GM23338 (cell line): ENCODE results near the gene CFAP97. TPM values are rescaled to one million over a fixed set of nuclear protein-coding genes. Genes with fewer than 3 reads are reported as not detected.

Experiments
- ATAC-seq: fragments of 200-7000 bp; cut with Tn5 transposase; 3 replicates; pipeline ENCODE4 v1.9.1; 2020
- DNase-seq: peaks from one replicate; pipeline ENCODE4 v3.0.0-alpha.2; 2015; ENCODE audit warnings: low spot score
- H2AFZ ChIP-seq: fragments of 200-600 bp; sonication (generic); 2 replicates; pipeline ENCODE4 v1.8.0; 2016; ENCODE audit warnings: antibody characterized with exemption, mild to moderate bottlenecking, moderate library complexity
- H3F3A ChIP-seq: fragments of 200-600 bp; sonication (generic); replicated peaks from 2 replicates; pipeline ENCODE4 v1.8.0; 2017; ENCODE audit warnings: antibody characterized with exemption, mixed run types, low read depth
- H3K27ac ChIP-seq: fragments of 200-600 bp; sonication (generic); 2 replicates; pipeline ENCODE4 v1.6.1; 2016; ENCODE audit warnings: low read depth
- H3K27me3 ChIP-seq: fragments of 200-600 bp; sonication (generic); 2 replicates; pipeline ENCODE4 v1.8.0; 2016; ENCODE audit warnings: mild to moderate bottlenecking, mixed run types, moderate library complexity; ENCODE audit not compliant: insufficient read depth
- H3K36me3 ChIP-seq: fragments of 200-600 bp; sonication (generic); 2 replicates; pipeline ENCODE4 v1.8.0; 2016; ENCODE audit warnings: mild to moderate bottlenecking; ENCODE audit not compliant: insufficient read depth
- H3K4me1 ChIP-seq: fragments of 200-600 bp; sonication (generic); 2 replicates; pipeline ENCODE4 v1.8.0; 2016; ENCODE audit warnings: mild to moderate bottlenecking, moderate library complexity; ENCODE audit not compliant: insufficient read depth
- H3K4me2 ChIP-seq: fragments of 200-600 bp; sonication (generic); 2 replicates; pipeline ENCODE4 v1.7.1; 2017; ENCODE audit warnings: mixed run types
- H3K4me3 ChIP-seq: fragments of 200-600 bp; sonication (generic); 2 replicates; pipeline ENCODE4 v1.6.1; 2016; ENCODE audit warnings: mixed run types
- H3K79me2 ChIP-seq: fragments of 200-600 bp; sonication (generic); replicated peaks from 2 replicates; pipeline ENCODE4 v1.8.0; 2017; ENCODE audit warnings: mild to moderate bottlenecking; ENCODE audit not compliant: insufficient read depth
- H3K9me2 ChIP-seq: fragments of 200-600 bp; sonication (generic); 2 replicates; pipeline ENCODE4 v1.8.0; 2017; ENCODE audit not compliant: insufficient read depth
- H4K20me1 ChIP-seq: fragments of 200-600 bp; sonication (generic); replicated peaks from 2 replicates; pipeline ENCODE4 v1.8.0; 2017; ENCODE audit warnings: mild to moderate bottlenecking; ENCODE audit not compliant: insufficient read depth
- H3K27ac Mint-ChIP-seq: 2 replicates; pipeline ENCODE4 v1.8.0; 2020; ENCODE audit warnings: inconsistent platforms, mild to moderate bottlenecking, moderate library complexity, mixed read lengths
- H3K27me3 Mint-ChIP-seq: 3 replicates; pipeline ENCODE4 v1.8.0; 2022; ENCODE audit warnings: low read depth, mild to moderate bottlenecking, moderate library complexity, mixed read lengths, inconsistent platforms; ENCODE audit not compliant: insufficient read depth, poor library complexity
- H3K36me3 Mint-ChIP-seq: 3 replicates; pipeline ENCODE4 v1.8.0; 2021; ENCODE audit warnings: low read depth, mild to moderate bottlenecking, inconsistent platforms, moderate library complexity, mixed read lengths
- H3K4me1 Mint-ChIP-seq: 3 replicates; pipeline ENCODE4 v1.8.0; 2020; ENCODE audit warnings: mild to moderate bottlenecking, inconsistent platforms, mixed read lengths
- H3K4me3 Mint-ChIP-seq: 3 replicates; pipeline ENCODE4 v1.8.0; 2021; ENCODE audit warnings: moderate library complexity, mild to moderate bottlenecking, inconsistent platforms, mixed read lengths
- H3K9me3 Mint-ChIP-seq: 3 replicates; pipeline ENCODE4 v1.8.0; 2020; ENCODE audit warnings: moderate library complexity, mild to moderate bottlenecking, inconsistent platforms, mixed read lengths
- NANOG ChIP-seq: IDR thresholded peaks from 2 replicates; pipeline ENCODE4 v1.6.1; 2016; ENCODE audit warnings: antibody characterized with exemption, borderline replicate concordance
- REST ChIP-seq: IDR thresholded peaks from one replicate; pipeline ENCODE4 v1.6.1; 2018; ENCODE audit warnings: antibody characterized with exemption; ENCODE audit not compliant: unreplicated experiment
- polyA plus RNA-seq: library from polyadenylated mRNA; unstranded; fragments of >200 nt; fragmentation: Nextera tagmentation; extraction: Ambion mirVana; gene quantifications from 2 replicates; pipeline ENCODE4 v1.2.1, GENCODE V29; 2016
- total RNA-seq: library from RNA; depleted of rRNA; stranded (reverse); fragments of >200 nt; shearing (Covaris generic); gene quantifications from 2 replicates; pipeline ENCODE4 v1.2.3, GENCODE V29; 2014; rRNA removed

CFAP97 gene
- total and polyA plus RNA-seq, 2 experiments from 2014 or later = 37.7 to 73.3 TPM

GRCh38 chr4:185109736-185110135 is 94.1 kb downstream of the CFAP97 start:
- peaks cover 9% of the 10 kb centered on the region for H3K36me3 Mint-ChIP-seq
- H3K4me3 Mint-ChIP-seq = no peak overlapping the region
- peaks cover 11% of the 10 kb centered on the region; the same call in 2 of the 3 replicates for H3K9me3 Mint-ChIP-seq
- peak; percentile 76 for ATAC-seq
- Histone ChIP-seq H2AFZ (no peak overlapping the region), H3K4me3 (no peak overlapping the region), H3K9me2 (no peaks in the 10 kb centered on the region; the same call in 1 of the 2 replicates), H3K27me3 (no peaks in the 10 kb centered on the region), H3F3A (no peaks in the 10 kb centered on the region), H3K4me1 (peaks cover 27% of the 10 kb centered on the region), H3K27ac (peak overlapping the region; percentile 87), H3K4me2 (no peak overlapping the region), H4K20me1 (no peaks in the 10 kb centered on the region), H3K79me2 (no peaks in the 10 kb centered on the region), H3K36me3 (no peaks in the 10 kb centered on the region)
- peaks cover 47% of the 10 kb centered on the region for H3K4me1 Mint-ChIP-seq
- no peaks in the 10 kb centered on the region for H3K27me3 Mint-ChIP-seq
- TF ChIP-seq REST (no peak), NANOG (peak; percentile 49; the same call in 1 of the 2 replicates)
- peak overlapping the region; percentile 90; the same call in 1 of the 2 replicates for H3K27ac Mint-ChIP-seq
- peak; percentile 78 for DNase-seq

Other genes with a start within 250 kb of the CFAP97 start
- gene HELT, start 185.5 kb downstream of the CFAP97 start, total RNA-seq = not detected in 2 replicates
- 0.28 TPM in 1 of 2 replicates, not detected in the other for gene HELT, start 185.5 kb downstream of the CFAP97 start, polyA plus RNA-seq
- 43.3 and 43.6 TPM in 2 replicates for gene SLC25A4, start 60.7 kb downstream of the CFAP97 start, total RNA-seq
- 62.8 and 66.5 TPM in 2 replicates for gene SLC25A4, start 60.7 kb downstream of the CFAP97 start, polyA plus RNA-seq
- 17.7 and 25.0 TPM in 2 replicates for gene SNX25, start 5.6 kb upstream of the CFAP97 start, total RNA-seq
- gene SNX25, start 5.6 kb upstream of the CFAP97 start, polyA plus RNA-seq = 6.9 TPM in 2 replicates
- gene LRP2BP, start 191.9 kb upstream of the CFAP97 start, total RNA-seq = 0.28 and 0.70 TPM in 2 replicates
- gene LRP2BP, start 191.9 kb upstream of the CFAP97 start, polyA plus RNA-seq = 1.7 and 1.8 TPM in 2 replicates
- 1.8 and 6.2 TPM in 2 replicates for gene ANKRD37, start 192.8 kb upstream of the CFAP97 start, total RNA-seq
- 4.9 and 5.0 TPM in 2 replicates for gene ANKRD37, start 192.8 kb upstream of the CFAP97 start, polyA plus RNA-seq
- gene UFSP2, start 222.0 kb upstream of the CFAP97 start, total RNA-seq = 29.0 and 30.7 TPM in 2 replicates
- 53.0 and 55.9 TPM in 2 replicates for gene UFSP2, start 222.0 kb upstream of the CFAP97 start, polyA plus RNA-seq